DND-41 (cell line): ENCODE results near the gene TTBK2.
"Not testable (repeated sequence)": the region's sequence is repeated elsewhere in the genome, so short reads cannot be mapped to it uniquely, and the experiment has no call there.

Experiments
- ATAC-seq: fragments of 200-7000 bp; cut with Tn5 transposase; 3 replicates; pipeline ENCODE4 v1.9.1; 2021; ENCODE audit warnings: low read depth; ENCODE audit not compliant: insufficient read depth
- DNase-seq: peaks from one replicate; pipeline ENCODE4 v3.0.0-alpha.2; 2020
- H2AFZ ChIP-seq: 2 replicates; pipeline ENCODE4 v1.6.0; 2012; ENCODE audit warnings: low read depth, low read length
- H3K27ac ChIP-seq: 2 replicates; pipeline ENCODE4 v1.5.1; 2012; ENCODE audit warnings: low read length, inconsistent platforms
- H3K27me3 ChIP-seq: fragments of 200-600 bp; sonication (generic); 2 replicates; pipeline ENCODE4 v1.6.0; 2012; ENCODE audit warnings: low read length, mild to moderate bottlenecking, inconsistent platforms; ENCODE audit not compliant: insufficient read depth, poor library complexity
- H3K36me3 ChIP-seq: 2 replicates; pipeline ENCODE4 v1.5.1; 2012; ENCODE audit warnings: low read length, inconsistent platforms; ENCODE audit not compliant: insufficient read depth
- H3K4me1 ChIP-seq: 2 replicates; pipeline ENCODE4 v1.5.1; 2012; ENCODE audit warnings: mild to moderate bottlenecking, low read length; ENCODE audit not compliant: insufficient read depth
- H3K4me2 ChIP-seq: 2 replicates; pipeline ENCODE4 v1.6.0; 2012; ENCODE audit warnings: mild to moderate bottlenecking, moderate library complexity, low read length, inconsistent platforms; ENCODE audit not compliant: insufficient read depth
- H3K4me3 ChIP-seq, 2 experiments: fragments of 200-600 bp in 1 of 2; shearing (Covaris generic) in 1 of 2; 2 replicates each; pipeline ENCODE4 v1.5.1; 2012 to 2016; ENCODE audit warnings: inconsistent platforms in 2 of 2, low read length in 2 of 2, mild to moderate bottlenecking in 2 of 2, low read depth in 1 of 2, moderate library complexity in 1 of 2
- H3K79me2 ChIP-seq: 2 replicates; pipeline ENCODE4 v1.6.0; 2012; ENCODE audit warnings: low read length, inconsistent platforms; ENCODE audit not compliant: insufficient read depth
- H3K9ac ChIP-seq: 2 replicates; pipeline ENCODE4 v1.6.0; 2012; ENCODE audit warnings: low read depth, mild to moderate bottlenecking, inconsistent platforms, low read length, moderate library complexity
- H3K9me3 ChIP-seq: 2 replicates; pipeline ENCODE4 v1.5.1; 2012; ENCODE audit warnings: low read length, moderate library complexity, mild to moderate bottlenecking, inconsistent platforms; ENCODE audit not compliant: insufficient read depth, severe bottlenecking
- H4K20me1 ChIP-seq: 2 replicates; pipeline ENCODE4 v1.6.0; 2012; ENCODE audit warnings: low read length; ENCODE audit not compliant: insufficient read depth
- CTCF ChIP-seq: IDR thresholded peaks from 2 replicates; pipeline ENCODE4 v1.5.1; 2012; ENCODE audit warnings: borderline replicate concordance, low read length, moderate library complexity, mild to moderate bottlenecking; ENCODE audit not compliant: poor library complexity, severe bottlenecking; ENCODE audit errors: extremely low read depth
- EZH2 ChIP-seq: IDR thresholded peaks from 3 replicates; pipeline ENCODE4 v1.6.1; 2012; ENCODE audit warnings: borderline replicate concordance, low read depth, mild to moderate bottlenecking, moderate library complexity, low read length, inconsistent platforms; ENCODE audit not compliant: severe bottlenecking

TTBK2 gene

DNA sequence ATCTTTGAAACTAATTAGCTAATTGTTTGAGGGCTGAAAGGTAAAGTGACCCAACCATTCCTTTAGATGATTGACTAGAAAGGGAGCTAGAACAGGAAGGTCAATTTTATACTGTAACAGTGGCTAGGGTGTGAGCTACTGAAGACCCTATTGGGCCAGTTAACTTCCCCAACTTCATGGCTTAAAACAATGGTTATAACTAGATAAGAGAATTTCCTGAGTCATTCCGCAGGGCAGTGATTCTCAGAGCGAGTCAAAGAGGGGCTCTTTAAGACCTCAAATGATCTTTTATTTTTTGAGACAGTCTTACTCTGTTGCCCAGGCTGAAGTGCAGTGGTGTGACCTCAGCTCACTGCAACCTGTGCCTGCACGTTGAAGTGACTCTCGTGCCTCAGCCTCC, 33.7 kb upstream of the TTBK2 start:
- ATAC-seq = no peak
- no peak overlapping the region for H3K27ac ChIP-seq
- no peaks in the 10 kb centered on the region for H4K20me1 ChIP-seq
- no peak for TF ChIP-seq CTCF
- no peak for TF ChIP-seq EZH2
- no peak overlapping the region for H3K9ac ChIP-seq
- H3K79me2 ChIP-seq = no peaks in the 10 kb centered on the region
- peaks cover 54% of the 10 kb centered on the region for H3K36me3 ChIP-seq
- DNase-seq = no peak
- H3K9me3 ChIP-seq = no peaks in the 10 kb centered on the region
- H3K27me3 ChIP-seq = no peaks in the 10 kb centered on the region
- H2AFZ ChIP-seq = no peak overlapping the region
- H3K4me1 ChIP-seq = no peaks in the 10 kb centered on the region
- no peak overlapping the region for H3K4me2 ChIP-seq
- no peak overlapping the region for H3K4me3 ChIP-seq

DNA sequence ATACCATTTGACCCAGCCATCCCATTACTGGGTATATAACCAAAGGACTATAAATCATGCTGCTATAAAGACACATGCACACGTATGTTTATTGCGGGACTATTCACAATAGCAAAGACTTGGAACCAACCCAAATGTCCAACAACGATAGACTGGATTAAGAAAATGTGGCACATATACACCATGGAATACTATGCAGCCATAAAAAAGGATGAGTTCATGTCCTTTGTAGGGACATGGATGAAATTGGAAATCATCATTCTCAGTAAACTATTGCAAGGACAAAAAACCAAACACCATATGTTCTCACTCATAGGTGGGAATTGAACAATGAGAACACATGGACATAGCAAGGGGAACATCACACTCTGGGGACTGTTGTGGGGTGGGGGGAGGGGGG, 28.3 kb upstream of the TTBK2 start:
- H3K9ac ChIP-seq, H3K4me1 ChIP-seq, H3K4me2 ChIP-seq, H2AFZ ChIP-seq, H3K79me2 ChIP-seq, H4K20me1 ChIP-seq, DNase-seq, H3K9me3 ChIP-seq, H3K4me3 ChIP-seq, H3K27me3 ChIP-seq, H3K27ac ChIP-seq, ATAC-seq: not testable (repeated sequence)
- peaks cover 53% of the 10 kb centered on the region for H3K36me3 ChIP-seq

DNA sequence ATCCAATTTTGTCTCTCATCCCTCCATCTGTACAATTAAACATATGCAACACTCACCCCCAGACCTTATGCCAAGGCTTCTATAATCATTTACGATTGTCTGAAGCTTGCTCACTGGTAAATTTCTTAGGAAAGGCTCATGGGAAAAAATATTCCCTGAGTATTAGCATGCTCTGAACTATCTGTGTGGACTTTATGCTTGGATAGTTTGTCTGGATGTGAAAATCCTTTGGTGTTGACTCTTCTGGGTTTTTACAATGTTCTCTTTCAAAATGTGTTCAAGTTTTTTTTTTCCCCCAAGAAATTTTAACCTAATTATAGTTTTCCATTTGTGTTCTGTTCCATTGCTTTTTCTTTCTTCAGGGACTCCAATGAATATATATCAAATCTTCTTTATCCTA, 19.9 kb upstream of the TTBK2 start:
- H2AFZ ChIP-seq = no peak overlapping the region
- no peak overlapping the region for H3K4me2 ChIP-seq
- no peaks in the 10 kb centered on the region for H3K27me3 ChIP-seq
- H3K9ac ChIP-seq = no peak overlapping the region
- H3K27ac ChIP-seq = no peak overlapping the region
- H3K4me3 ChIP-seq = no peak overlapping the region
- H3K4me1 ChIP-seq = no peaks in the 10 kb centered on the region
- H4K20me1 ChIP-seq = no peaks in the 10 kb centered on the region
- TF ChIP-seq EZH2 (no peak), CTCF (no peak)
- ATAC-seq (no peak), DNase-seq (no peak)
- H3K36me3 ChIP-seq = peaks cover 24% of the 10 kb centered on the region; the same call in 1 of the 2 replicates
- no peaks in the 10 kb centered on the region for H3K9me3 ChIP-seq
- H3K79me2 ChIP-seq = no peaks in the 10 kb centered on the region

DNA sequence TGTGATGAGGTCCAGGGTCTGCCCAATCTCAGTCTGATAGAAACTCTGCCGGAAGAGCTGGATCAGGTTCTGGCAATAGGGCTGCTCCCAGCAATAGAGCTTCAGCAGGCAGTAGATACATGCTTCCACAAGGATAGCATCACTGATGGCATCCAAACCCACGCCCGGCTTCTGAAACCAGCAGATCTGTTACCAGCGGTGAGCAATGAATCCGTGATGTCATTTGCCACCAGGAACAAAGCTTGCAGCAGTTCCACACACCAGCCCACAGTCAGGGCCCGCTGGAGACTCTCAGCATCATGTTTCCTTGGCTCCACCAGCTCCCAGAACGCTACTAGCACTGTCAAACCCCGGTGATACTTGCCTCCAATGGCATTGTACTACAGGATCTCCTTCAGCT, 19.3 kb upstream of the TTBK2 start:
- no peak for DNase-seq
- TF ChIP-seq CTCF = no peak
- no peak for TF ChIP-seq EZH2
- H2AFZ ChIP-seq = no peak overlapping the region
- H3K27me3 ChIP-seq = no peaks in the 10 kb centered on the region
- H3K36me3 ChIP-seq = peaks cover 17% of the 10 kb centered on the region; the same call in 1 of the 2 replicates
- no peaks in the 10 kb centered on the region for H4K20me1 ChIP-seq
- no peaks in the 10 kb centered on the region for H3K79me2 ChIP-seq
- no peak overlapping the region for H3K27ac ChIP-seq
- ATAC-seq = no peak
- no peak overlapping the region for H3K4me2 ChIP-seq
- no peaks in the 10 kb centered on the region for H3K4me1 ChIP-seq
- no peaks in the 10 kb centered on the region for H3K9me3 ChIP-seq
- no peak overlapping the region for H3K4me3 ChIP-seq
- no peak overlapping the region for H3K9ac ChIP-seq
